GM23248 (cell line): ENCODE data around the gene CCDC27. TPM values are rescaled to one million over a fixed set of nuclear protein-coding genes. Genes with fewer than 3 reads are reported as not detected.

Experiments used
- DNase-seq: peaks from one replicate; pipeline ENCODE4 v3.0.0-alpha.2; 2015
- H2AFZ ChIP-seq: fragments of 200-600 bp; sonication (generic); 2 replicates; pipeline ENCODE4 v1.6.1; 2016; ENCODE audit warnings: antibody characterized with exemption
- H3F3A ChIP-seq: fragments of 200-600 bp; sonication (generic); 2 replicates; pipeline ENCODE4 v1.6.1; 2016; ENCODE audit warnings: mild to moderate bottlenecking, antibody characterized with exemption, mixed run types; ENCODE audit not compliant: insufficient read depth
- H3K27ac ChIP-seq: fragments of 200-600 bp; sonication (generic); 2 replicates; pipeline ENCODE4 v1.5.1; 2016; ENCODE audit warnings: mild to moderate bottlenecking
- H3K27me3 ChIP-seq: fragments of 200-600 bp; sonication (generic); replicated peaks from 2 replicates; pipeline ENCODE4 v1.6.1; 2016; ENCODE audit warnings: mild to moderate bottlenecking; ENCODE audit not compliant: insufficient read depth
- H3K36me3 ChIP-seq: fragments of 200-600 bp; sonication (generic); 2 replicates; pipeline ENCODE4 v1.6.1; 2016; ENCODE audit warnings: low read depth, mild to moderate bottlenecking
- H3K4me1 ChIP-seq: fragments of 200-600 bp; sonication (generic); 2 replicates; pipeline ENCODE4 v1.6.1; 2016; ENCODE audit warnings: mild to moderate bottlenecking; ENCODE audit not compliant: insufficient read depth
- H3K4me2 ChIP-seq: fragments of 200-600 bp; sonication (generic); one replicate; pipeline ENCODE4 v1.6.1; 2016; ENCODE audit warnings: mild to moderate bottlenecking; ENCODE audit not compliant: unreplicated experiment
- H3K4me3 ChIP-seq: fragments of 200-600 bp; sonication (generic); 2 replicates; pipeline ENCODE4 v1.5.1; 2016; ENCODE audit warnings: mild to moderate bottlenecking
- H3K79me2 ChIP-seq: fragments of 200-600 bp; sonication (generic); 2 replicates; pipeline ENCODE4 v1.6.1; 2016; ENCODE audit warnings: mild to moderate bottlenecking; ENCODE audit not compliant: insufficient read depth
- H3K9ac ChIP-seq: fragments of 200-600 bp; sonication (generic); 2 replicates; pipeline ENCODE4 v1.6.1; 2016; ENCODE audit warnings: mild to moderate bottlenecking
- H3K9me2 ChIP-seq: fragments of 200-600 bp; sonication (generic); 2 replicates; pipeline ENCODE4 v1.6.1; 2016; ENCODE audit warnings: mixed run types, mild to moderate bottlenecking, moderate library complexity; ENCODE audit not compliant: insufficient read depth
- H3K9me3 ChIP-seq: fragments of 200-600 bp; sonication (generic); one replicate; pipeline ENCODE4 v1.6.1; 2017; ENCODE audit warnings: low read depth
- H4K20me1 ChIP-seq: fragments of 200-600 bp; sonication (generic); 2 replicates; pipeline ENCODE4 v1.6.0; 2016; ENCODE audit not compliant: insufficient read depth
- EZH2 ChIP-seq: fragments of 200-600 bp; sonication (generic); IDR thresholded peaks from 2 replicates; pipeline ENCODE4 v1.6.1; 2018; ENCODE audit warnings: antibody characterized with exemption, mild to moderate bottlenecking; ENCODE audit not compliant: insufficient read depth, poor library complexity, severe bottlenecking
- EZH2phosphoT487 ChIP-seq: fragments of 200-600 bp; sonication (generic); IDR thresholded peaks from 2 replicates; pipeline ENCODE4 v1.6.1; 2018; ENCODE audit warnings: antibody characterized with exemption, moderate library complexity, mild to moderate bottlenecking, low read depth; ENCODE audit not compliant: insufficient read depth
- WGBS, 2 experiments: methylation state at CpG; one replicate each; pipeline ENCODE4 v1.1.6; 2015 to 2017; ENCODE audit warnings: low lambda C conversion rate in 2 of 2, low coverage in 1 of 2; ENCODE audit errors: missing lambda C conversion rate in 2 of 2; 5-methylcytosine and 5-hydroxymethylcytosine counted together
- in situ Hi-C: fragments of 300-500 bp; cut with MboI; formaldehyde crosslinking; loops from 2 replicates; pipeline ENCODE4 v1.15.0; 2020
- polyA plus RNA-seq: library from polyadenylated mRNA; unstranded; fragments of >200 nt; fragmentation: Nextera tagmentation; extraction: Ambion mirVana; gene quantifications from 2 replicates; pipeline ENCODE4 v1.2.1, GENCODE V29; 2016
- total RNA-seq: library from RNA; depleted of rRNA; stranded (reverse); fragments of >200 nt; shearing (Covaris generic); gene quantifications from 2 replicates; pipeline ENCODE4 v1.2.3, GENCODE V29; 2014

Gene CCDC27
- total and polyA plus RNA-seq, 2 experiments from 2014 or later, result not detected

- no peaks in the 10 kb centered on the region for H4K20me1 ChIP-seq
- 96 to 99% methylated on average over 12 of the region's 12 CpGs for WGBS, 2 experiments
- peaks cover 4% of the 10 kb centered on the region; the same call in 1 of the 2 replicates for H3F3A ChIP-seq
- no peaks in the 10 kb centered on the region for H3K9me2 ChIP-seq
- no peak overlapping the region for H3K4me2 ChIP-seq
- DNase-seq, result no peak
- H2AFZ ChIP-seq, result no peak overlapping the region
- in situ Hi-C loops, result no loop called here
- TF ChIP-seq EZH2, result no peak
- no peak for TF ChIP-seq EZH2phosphoT487
- H3K4me1 ChIP-seq, result peaks cover 4% of the 10 kb centered on the region; the same call in 1 of the 2 replicates
- no peak overlapping the region for H3K9ac ChIP-seq
- no peaks in the 10 kb centered on the region for H3K36me3 ChIP-seq
- no peaks in the 10 kb centered on the region for H3K27me3 ChIP-seq
- H3K9me3 ChIP-seq, result no peaks in the 10 kb centered on the region
- no peak overlapping the region for H3K27ac ChIP-seq
- no peak overlapping the region for H3K4me3 ChIP-seq
- H3K79me2 ChIP-seq, result no peaks in the 10 kb centered on the region
Measured at GRCh38 chr1:3743826-3744225, 8.4 kb upstream of the CCDC27 start.

GRCh38 chr1:3744646-3745045 lies 7.6 kb upstream of the CCDC27 start:
- H3K4me1 ChIP-seq, result peaks cover 4% of the 10 kb centered on the region; the same call in 1 of the 2 replicates
- 93 to 98% methylated on average over 10 of the region's 10 CpGs for WGBS, 2 experiments
- in situ Hi-C loops, result no loop called here

DNA sequence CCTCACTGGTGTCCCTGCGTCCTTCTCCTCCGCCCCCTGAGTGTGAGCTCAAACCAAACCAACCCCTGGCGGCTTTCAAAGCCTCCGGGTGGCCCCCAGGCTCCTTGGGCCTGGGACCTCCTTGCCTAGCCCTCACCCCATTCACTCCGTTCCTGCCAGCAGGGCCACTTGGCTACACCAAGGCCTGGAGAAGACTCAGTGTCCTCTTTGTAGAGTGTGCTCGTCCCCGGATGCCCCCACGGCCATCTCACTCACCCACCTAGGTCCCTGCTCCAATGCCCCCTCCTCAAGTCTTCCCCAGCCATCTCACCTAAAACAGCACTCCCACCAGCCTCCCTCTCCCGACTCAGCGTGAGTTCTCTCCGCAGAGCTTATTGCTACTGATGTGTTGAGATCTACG lies 7.2 kb upstream of the CCDC27 start:
- DNase-seq, result no peak
- in situ Hi-C loops, result no loop called here
- H3K9me3 ChIP-seq, result no peaks in the 10 kb centered on the region

More at GRCh38 chr1:3744646-3745045, 7.6 kb upstream of the CCDC27 start:
- no peak overlapping the region for H3K27ac ChIP-seq
- no peak overlapping the region for H3K4me2 ChIP-seq
- H3K27me3 ChIP-seq, result no peaks in the 10 kb centered on the region
- no peak overlapping the region for H3K4me3 ChIP-seq
- DNase-seq, result no peak
- no peak overlapping the region for H2AFZ ChIP-seq
- peaks cover 4% of the 10 kb centered on the region; the same call in 1 of the 2 replicates for H3F3A ChIP-seq
- no peaks in the 10 kb centered on the region for H3K36me3 ChIP-seq
- no peaks in the 10 kb centered on the region for H3K9me2 ChIP-seq
- TF ChIP-seq EZH2phosphoT487, result no peak
- H3K9ac ChIP-seq, result no peak overlapping the region
- no peaks in the 10 kb centered on the region for H3K79me2 ChIP-seq
- H3K9me3 ChIP-seq, result no peaks in the 10 kb centered on the region
- H4K20me1 ChIP-seq, result no peaks in the 10 kb centered on the region

DNA sequence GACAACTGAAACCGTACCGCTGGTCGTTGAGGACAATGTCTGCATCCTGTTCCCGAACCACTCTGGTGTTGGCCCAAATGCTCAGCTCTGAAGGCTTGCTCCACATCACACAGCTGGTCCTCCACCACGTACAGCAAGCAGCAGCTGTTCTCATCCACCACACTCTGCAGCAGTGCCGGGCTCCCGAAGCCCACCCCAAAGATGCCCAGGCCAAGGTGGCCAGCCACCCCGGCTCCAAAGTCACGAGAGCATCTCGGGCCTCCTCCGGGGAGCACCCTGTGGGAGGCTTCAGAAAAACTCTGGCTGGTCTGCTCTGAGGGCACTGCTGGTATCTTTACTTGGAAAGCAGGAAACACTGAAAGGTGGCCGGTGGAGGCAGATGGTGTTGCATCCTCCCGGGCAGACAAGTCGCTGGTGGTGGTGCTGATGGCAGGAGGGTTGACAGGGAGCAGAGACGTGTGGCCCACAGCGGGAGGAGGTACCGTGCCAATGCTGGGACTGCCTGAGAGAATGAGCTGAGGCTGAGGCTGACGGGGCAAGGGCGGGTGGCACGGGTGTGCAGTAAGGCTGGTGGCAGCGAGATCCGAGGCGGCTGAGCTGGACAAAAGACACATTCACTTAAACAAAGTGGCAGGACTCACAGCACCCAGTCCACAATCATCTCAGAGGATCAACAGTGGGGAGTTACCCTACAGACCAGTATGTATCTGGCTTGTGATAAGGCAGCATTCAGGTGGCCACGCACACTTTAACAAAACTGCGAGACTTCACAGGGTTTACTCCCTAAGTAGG lies 6.5 kb upstream of the CCDC27 start:
- Histone ChIP-seq H3K79me2 (no peaks in the 10 kb centered on the region), H3K9me2 (no peaks in the 10 kb centered on the region), H4K20me1 (no peaks in the 10 kb centered on the region), H3K4me3 (no peak overlapping the region; the same call in 1 of the 2 replicates), H3K9ac (no peak overlapping the region), H2AFZ (peak overlapping the region; percentile 85; the same call in 1 of the 2 replicates), H3K4me2 (no peak overlapping the region), H3K27ac (no peak overlapping the region), H3F3A (peaks cover 4% of the 10 kb centered on the region; the same call in 1 of the 2 replicates), H3K27me3 (peaks cover 8% of the 10 kb centered on the region; the same call in 1 of the 2 replicates), H3K4me1 (peaks cover 4% of the 10 kb centered on the region; the same call in 1 of the 2 replicates), H3K36me3 (no peaks in the 10 kb centered on the region), H3K9me3 (no peaks in the 10 kb centered on the region)
- in situ Hi-C loops, result no loop called here
- TF ChIP-seq EZH2phosphoT487 (no peak), EZH2 (no peak)
- 76 to 81% methylated on average over 25 of the region's 25 CpGs for WGBS, 2 experiments
- peak; percentile 15 for DNase-seq

More for the DNA sequence above, 7.2 kb upstream of the CCDC27 start:
- Histone ChIP-seq H4K20me1 (no peaks in the 10 kb centered on the region), H3F3A (peaks cover 4% of the 10 kb centered on the region; the same call in 1 of the 2 replicates), H3K9me2 (no peaks in the 10 kb centered on the region), H3K4me1 (peaks cover 4% of the 10 kb centered on the region; the same call in 1 of the 2 replicates), H3K4me2 (no peak overlapping the region), H3K36me3 (no peaks in the 10 kb centered on the region), H3K27ac (no peak overlapping the region), H3K79me2 (no peaks in the 10 kb centered on the region), H3K27me3 (0 out of 2 replicates have a peak, but pooled peaks cover 2% of the 10 kb centered on the region), H3K9ac (no peak overlapping the region), H3K4me3 (no peak overlapping the region), H2AFZ (no peak overlapping the region)
- no peak for TF ChIP-seq EZH2phosphoT487
- 93 to 98% methylated on average over 10 to 12 of the region's 12 CpGs for WGBS, 2 experiments
